Stimulated activated naive CD4-positive, alpha-beta T cell treated with Interleukin-2 at 50 U/mL for 16 hours (primary cell): ENCODE results near the gene NUP160.
"Not testable (repeated sequence)": the region's sequence is repeated elsewhere in the genome, so short reads cannot be mapped to it uniquely, and the experiment has no call there.

Source experiments
- DNase-seq: peaks from one replicate; lab custom pipeline; 2025; lab: John Stamatoyannopoulos, UW

Gene NUP160

DNA sequence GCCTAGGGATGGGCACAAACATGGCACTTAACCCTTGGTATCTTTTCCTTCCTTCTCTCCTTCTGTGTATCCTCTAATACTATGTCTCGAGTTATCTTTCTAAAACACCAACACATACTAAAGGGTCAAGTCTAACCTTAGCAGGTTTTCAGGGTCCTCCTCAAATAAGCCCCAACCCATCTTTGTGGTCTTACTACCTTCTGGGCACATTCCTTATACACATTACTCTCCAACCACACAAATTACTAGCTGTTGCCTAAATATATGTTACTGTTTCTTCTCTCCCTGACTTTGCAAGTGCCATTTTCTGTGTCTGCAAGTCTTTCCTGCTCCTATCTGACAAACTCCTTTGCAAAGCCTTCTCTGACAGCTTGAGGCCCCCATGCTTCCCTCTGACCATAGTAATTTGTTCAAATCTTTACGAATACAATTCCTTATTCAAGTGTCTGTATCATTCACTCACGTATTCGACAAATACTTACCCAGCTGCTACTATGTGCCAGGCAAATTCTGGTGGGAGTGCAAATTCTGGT is 15.8 kb upstream of the NUP160 start:
- DNase-seq, result no peak

DNA sequence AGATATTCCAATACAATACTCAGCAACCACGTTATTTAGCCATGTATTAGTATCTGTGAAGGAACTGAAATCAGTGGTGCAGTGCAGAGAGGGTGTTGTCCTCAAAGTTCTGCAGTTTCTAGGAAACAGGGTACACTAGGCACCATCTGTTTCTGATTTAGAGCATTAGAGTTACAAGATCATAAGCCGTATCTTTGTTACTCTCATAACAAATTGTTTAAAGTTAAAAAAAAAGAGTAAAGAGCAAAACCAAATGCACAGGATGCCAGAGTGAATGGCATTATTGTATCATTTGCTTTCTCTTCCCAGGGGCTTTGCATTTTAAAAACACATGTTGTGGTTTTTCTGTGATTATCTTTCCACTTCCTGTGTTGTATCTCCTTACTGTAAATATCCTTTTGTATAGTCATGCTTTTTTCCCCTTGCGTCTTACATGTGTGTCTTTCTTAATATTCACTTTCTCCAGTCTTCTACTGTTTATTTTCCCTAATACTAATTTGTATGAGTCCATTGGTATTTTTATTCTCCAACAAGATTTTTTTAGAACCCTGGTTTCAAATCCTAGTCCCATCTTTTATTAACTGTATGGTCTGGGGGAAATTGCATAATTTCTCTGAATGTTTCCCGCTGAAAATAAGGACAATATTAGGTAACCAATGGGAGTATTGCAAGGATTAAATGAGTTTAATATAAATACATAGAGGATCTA is 15.2 kb upstream of the NUP160 start:
- no peak for DNase-seq

DNA sequence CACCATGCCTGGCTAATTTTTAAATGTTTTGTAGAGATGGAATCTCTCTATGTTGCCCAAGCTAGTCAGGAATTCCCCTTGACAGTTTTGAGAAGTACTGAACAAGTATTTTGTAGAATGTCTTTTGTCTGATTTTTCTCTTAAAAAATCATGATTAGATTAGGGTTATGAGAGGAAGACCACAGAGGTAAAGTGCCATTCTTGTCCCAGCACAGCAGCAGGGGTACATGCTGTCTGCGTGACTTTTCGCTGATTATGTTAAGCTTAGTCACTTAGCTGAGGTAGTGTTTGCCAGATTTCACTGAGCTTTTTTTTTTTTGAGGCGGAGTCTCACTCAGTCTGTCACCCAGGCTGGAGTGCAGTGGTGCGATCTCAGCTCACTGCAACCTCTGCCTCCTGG is 13.6 kb upstream of the NUP160 start:
- DNase-seq, result no peak

DNA sequence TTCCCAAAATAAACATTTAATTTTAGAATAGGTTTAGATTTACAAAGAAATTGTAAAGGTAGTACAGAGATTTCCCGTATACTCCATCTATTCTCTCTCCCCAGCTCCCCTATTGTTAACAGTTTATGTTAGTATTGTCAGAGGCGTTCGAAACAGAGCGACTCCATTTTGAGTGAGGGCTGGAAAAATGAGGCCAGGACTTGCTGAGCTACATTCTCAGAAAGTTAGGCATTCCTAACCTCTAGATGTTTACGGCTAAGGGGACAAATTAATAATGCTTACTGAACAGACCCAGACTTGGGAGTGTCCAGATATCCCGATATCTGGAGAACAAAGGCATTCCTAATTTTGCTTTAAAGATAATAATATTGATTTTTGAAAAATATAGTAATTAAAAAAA is 12.4 kb upstream of the NUP160 start:
- DNase-seq, result no peak

DNA sequence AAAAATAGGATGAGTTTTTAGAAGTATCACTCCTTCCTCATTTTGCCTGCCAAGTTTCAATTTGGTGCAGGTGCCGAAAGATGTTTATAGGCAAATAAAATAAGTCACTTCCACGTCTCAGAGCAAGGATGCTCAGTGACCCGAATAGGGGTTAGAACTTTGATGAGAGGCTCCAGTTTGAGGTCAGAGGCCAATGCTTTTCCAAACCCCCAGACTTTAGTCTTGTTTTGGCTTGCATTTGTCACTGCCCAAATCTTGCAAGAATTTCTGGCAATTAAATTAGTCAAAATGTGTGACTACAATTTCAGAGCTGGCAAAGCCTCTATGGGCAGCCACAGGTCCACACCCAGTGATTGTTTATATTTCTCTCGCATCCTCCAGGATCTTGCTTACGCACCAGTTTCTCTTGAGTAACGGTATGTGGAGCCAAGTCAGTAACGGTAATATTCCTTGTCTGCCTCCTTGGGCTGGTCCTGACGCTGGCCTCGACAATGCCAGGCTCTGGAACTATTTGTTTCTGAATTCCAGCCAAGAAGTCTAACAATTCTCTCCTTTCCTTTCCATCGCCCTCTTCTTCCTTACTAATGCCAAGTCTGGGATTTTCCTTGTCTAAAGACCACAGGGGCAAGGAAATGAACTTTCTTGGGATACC is 9.9 kb upstream of the NUP160 start:
- DNase-seq, result no peak

DNA sequence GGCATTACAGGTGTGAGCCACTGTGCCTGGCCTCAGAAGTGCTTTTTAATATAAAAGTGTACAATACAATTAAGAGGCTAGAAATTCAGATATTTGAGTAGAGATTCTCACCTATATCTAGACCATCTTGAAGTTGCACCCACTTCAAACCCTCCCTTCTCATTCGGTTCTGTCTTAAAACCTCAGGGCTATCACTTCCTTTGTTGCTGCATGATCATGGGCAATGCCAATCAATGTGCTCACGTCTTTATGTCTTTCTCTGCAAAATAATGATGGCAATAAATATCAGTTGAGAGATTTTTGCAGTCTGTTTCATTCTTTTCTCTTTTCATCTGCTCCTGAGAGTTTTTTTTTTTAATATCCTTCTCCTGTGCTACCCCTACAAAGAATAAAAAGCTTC is 9.3 kb upstream of the NUP160 start:
- DNase-seq, result no peak

DNA sequence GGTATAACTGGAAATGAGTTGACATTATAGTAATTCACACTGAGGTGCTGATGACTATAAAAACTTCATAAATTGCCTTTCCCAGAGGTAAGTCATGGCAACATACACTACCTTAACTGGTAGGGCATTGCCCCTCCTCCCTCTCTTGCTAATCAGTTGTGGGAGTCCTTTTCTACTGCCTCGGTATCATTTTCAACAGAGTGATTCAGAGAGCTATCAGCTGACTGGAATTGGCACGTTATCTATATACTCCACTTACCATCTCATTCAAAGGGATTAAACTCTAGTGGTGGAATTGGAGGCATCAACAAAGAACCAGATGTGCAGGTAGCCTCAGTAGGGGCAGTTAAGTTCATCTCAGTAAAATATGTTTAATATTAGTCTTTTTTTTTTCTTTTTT is 8.0 kb upstream of the NUP160 start:
- DNase-seq, result no peak

DNA sequence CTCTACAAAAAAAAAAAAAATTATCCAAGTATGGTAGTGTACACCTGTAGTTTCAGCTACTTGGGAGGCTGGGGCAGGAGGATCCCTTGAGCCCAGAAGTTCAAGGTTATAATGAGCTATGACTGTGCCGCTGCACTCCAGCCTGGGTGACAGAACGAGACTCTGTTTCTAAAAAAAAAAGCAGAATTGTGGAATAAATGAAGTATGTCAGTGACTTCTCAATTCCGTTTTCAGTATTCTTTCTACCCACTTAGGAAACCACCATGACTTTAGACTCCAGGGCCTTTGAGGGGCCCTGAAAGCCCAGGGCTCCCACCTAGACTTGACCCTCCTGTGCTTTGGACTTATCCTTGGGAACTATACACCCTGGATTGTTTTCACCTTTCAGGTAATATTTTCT is 6.5 kb upstream of the NUP160 start:
- no peak for DNase-seq

DNA sequence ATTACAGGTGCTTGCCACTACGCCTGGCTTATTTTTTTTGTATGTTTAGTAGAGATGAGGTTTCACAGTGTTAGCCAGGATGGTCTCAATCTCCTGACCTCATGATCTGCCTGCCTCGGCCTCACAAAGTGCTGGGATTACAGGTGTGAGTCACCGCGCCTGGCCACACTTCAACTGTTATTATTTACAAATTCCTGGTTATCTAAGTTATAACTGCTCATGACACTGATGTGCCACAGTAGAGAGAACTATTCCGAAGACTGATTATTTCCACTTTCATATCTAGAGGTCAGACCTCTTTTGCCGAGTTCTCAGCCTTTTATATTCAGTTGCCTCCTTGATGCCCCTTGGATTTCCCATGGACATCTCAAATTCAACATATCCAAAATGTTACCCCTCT is 3.9 kb upstream of the NUP160 start:
- DNase-seq, result no peak

DNA sequence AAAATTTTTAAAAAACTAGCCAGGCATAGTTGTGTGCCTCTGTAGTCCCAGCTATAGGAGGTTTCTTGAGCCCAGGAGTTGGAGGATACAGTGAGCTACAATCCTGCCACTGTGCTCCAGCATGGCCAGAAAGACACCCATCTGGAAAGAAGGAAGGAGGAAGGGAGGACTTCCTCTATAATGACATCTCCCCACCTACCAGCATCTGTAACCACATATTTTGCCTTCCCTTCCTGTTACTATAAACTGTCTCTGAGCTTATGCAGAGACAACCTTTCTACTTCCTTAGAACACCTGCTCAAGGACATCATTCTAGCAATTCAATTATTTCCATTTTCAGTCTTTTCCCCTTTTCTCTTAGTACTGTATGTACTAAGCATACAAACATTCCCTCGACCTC is 2.2 kb upstream of the NUP160 start:
- DNase-seq, result no peak

DNA sequence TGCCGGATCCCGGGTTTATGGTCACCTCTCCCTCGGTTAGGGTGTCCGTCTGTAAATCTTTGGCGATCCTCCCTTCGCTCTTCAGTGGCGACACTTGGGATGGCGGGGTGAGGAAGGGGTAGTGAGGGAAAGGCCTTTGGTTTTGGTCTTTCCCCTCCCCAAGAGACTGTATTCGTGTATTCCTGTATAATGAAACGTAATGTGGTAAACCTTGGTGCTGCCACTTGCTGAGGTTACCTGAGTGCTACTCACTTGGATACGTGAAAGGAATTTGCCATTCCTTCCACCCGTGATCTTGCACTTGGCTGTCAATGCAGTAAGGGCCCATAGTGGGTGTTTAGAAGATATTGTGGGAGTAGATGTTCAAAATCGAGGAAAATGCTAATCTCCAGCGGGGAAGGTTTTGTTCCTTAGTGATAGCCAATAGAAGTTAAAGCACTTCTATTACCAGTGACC is 578 bp upstream of the NUP160 start:
- no peak for DNase-seq

DNA sequence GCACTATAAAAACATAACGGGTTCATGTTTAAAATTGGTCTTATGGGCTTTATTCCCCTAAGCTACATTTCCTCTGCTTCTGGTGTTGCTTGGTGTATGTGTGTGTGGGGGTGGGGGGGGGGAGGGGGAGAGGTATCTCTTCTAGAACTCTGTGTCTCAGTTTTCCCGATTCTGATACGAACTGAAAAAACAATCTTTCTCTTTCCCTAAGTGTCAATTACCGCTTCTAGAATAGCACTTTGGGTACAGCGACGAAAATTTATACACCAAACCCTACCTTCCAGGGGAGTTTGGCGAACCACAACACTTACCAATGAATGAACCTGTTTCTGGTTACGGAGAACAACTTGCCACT is 636 bp downstream of the NUP160 start:
- DNase-seq, result no peak

DNA sequence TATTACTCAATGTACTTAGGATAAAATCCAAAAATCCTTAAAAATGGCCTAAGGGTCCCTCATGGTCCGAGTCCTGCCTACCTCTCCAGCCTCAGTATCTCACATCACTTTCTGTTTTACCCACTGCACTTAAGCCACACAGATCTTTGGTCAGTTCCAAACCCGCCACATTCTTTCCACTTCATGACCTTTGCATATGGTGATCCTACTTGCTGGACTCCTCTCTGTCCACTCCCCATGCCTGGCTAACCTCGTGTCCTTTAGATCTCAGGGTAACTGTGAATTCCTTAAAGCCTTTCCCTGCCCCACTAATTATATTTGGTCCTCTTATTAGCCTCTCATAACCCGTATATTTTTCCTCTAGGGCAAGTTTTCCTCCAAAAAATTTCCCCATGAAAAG is 1.2 kb downstream of the NUP160 start:
- no peak for DNase-seq

DNA sequence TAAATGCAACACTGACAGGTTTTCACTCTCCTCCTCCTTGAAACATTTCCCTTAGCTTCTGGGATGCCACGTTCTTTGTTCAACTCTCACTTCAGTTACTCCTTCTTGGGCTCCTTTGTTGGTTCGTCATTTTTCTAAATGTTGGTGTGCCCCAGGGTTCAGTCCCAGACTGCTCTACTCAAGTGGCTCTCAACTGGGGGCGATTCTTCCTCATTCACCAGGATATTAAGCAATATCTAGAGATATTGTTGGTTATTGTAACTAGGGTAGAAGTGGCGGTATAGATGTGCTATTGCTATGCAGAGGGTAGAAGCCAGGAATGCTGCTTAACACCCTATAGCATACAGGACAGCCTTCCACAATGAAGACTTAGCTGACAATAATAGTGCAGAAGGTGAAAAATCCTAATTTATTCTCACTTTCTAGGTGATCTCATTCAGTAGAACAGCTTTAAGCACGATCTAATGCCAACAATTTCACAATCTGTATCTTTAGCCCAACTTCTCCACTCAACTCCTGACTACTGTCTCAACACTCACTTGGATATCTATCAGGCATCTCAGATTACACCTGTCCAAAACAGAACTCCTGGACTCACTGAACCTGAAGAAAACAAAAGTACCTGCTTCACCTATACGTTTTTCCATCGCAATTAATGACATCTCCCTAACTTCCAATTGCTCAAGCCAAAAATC is 4.6 kb downstream of the NUP160 start:
- no peak for DNase-seq

DNA sequence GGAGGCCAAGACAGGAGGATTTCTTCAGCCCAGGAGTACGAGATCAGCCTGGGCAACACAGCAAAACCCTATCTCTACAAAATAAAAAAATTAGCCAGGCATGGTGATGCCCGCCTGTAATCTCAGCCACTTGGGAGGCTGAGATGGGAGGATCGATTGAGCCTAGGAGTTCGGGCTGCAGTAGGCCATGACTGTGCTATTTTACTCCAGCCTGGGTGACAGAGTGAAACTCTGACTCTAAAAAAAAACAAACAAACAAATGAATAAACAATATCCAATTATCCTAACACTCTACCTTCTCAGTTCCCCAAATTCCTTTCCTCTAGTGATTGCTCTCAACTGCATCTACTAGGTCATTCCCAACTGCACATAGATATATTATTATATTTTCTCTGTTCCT is 5.4 kb downstream of the NUP160 start:
- no peak for DNase-seq

DNA sequence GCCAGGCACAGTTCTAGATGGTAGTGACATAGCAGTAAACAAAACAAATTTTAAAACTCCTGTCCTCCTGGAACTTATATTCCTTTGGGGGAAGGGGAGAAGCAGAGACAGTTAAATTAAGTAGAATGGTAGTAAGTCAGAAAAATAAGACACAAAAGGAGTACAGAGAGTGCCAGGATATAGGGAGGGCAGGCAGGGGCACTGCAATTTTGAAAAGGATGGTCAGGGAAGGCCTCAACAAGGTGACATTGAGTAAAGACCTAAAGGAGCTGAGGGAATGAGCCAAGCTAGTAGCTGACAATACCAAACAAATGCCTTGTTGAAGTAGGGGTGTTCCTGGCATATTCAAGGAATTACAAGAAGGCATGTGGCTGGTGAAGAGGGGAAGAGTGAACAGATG is 10.2 kb downstream of the NUP160 start:
- DNase-seq, result no peak

DNA sequence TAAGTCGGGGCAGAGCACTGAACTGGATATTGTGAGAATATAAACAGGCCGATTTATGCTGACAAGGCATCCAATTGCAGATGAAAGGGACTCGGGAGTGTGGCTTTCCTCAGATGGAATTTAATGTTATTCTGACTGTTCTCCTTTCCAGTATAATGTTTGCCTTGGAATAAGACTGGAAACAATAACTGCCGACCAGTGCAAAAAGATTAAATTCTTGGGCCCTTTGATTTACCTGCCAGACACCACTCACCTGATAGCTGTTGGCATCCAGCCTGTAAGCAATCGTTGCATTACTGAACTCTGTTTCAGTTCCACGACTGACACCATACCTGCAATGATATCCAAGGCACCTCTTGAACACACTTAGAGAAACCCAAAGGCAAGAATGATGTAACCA is 10.9 kb downstream of the NUP160 start:
- no peak for DNase-seq

DNA sequence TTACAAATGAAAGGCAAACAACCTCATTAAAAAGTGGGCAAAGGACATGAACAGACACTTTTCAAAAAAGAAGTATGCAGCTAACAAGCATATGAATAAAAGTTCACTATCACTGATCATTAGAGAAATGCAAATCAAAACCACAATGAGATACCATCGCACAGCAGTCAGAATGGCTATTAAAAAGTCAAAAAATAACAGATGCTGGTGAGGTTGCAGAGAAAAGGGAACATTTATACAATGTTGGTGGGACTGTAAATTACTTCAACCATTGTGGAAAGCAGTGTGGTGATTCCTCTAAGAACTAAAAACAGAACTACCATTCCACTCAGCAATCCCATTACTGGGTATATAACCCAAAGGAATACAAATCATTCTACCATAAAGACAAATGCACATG is 18.1 kb downstream of the NUP160 start:
- DNase-seq, result not testable (repeated sequence)

DNA sequence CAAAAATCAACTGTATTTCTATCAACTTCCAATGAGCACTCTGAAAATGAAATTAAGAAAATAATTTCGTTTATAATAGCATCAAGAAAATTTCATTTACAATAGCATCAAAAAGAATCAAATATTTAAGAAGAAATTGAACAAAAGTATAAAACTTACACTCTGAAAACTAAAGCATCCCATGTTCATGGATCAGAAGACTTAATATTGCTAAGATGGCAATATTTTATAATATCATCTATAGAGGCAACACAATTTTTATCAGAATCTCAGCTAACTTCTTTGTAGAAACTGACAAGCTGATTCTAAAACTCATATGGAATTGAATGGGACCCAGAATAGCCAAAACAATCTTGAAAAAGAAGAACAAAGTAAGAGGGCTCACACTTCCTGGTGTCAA is 19.9 kb downstream of the NUP160 start:
- no peak for DNase-seq

DNA sequence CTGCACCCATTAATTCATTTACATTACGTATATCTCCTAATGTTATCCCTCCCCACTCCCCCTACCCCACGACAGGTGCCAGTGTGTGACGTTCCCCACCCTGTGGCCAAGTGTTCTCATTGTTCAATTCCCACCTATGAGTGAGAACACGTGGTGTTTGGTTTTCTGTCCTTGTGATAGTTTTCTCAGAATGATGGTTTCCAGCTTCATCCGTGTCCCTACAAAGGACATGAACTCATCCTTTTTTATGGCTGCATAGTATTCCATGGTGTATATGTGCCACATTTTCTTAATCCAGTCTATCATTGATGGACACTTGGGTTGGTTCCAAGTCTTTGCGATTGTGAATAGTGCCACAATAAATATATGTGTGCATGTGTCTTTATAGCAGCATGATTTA is 25.5 kb downstream of the NUP160 start:
- DNase-seq, result not testable (repeated sequence)

DNA sequence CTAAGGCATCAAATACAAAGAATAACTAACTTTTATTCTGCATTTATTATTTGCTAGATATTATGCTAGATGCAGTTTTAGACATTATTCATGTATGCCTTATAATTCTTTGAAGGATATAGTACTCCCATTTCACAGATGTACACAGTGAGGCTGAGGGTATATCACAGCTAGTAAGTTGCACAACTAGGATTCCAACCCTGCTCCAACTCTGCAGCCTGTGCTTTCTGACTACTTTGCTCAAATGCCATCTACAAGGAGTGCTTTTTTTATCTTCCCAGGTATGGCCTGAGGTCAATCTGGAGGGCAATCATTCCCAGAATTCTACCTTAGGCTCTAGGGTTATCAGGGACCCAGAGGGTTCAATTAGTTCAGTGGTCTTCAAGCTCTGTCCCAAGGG is 28.4 kb downstream of the NUP160 start:
- no peak for DNase-seq

DNA sequence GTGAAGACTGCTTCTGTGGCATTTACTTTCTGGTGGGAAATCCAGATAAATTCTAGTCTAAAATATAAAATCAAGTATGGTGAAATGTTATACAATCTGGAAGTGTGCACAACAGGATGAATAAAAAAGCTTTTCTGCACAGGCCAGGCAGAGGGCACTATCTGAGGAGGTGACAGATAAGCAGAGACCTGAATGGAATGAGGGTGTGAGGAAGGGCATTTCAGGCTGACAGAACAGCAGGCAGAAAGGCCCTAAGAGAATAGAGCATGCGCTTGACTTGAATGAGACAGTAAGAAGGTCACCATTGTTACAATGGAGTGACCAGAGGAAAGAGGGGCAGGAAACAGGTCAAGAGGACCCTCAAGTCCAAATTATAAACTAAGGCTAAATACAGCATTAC is 47.4 kb downstream of the NUP160 start:
- DNase-seq, result no peak

DNA sequence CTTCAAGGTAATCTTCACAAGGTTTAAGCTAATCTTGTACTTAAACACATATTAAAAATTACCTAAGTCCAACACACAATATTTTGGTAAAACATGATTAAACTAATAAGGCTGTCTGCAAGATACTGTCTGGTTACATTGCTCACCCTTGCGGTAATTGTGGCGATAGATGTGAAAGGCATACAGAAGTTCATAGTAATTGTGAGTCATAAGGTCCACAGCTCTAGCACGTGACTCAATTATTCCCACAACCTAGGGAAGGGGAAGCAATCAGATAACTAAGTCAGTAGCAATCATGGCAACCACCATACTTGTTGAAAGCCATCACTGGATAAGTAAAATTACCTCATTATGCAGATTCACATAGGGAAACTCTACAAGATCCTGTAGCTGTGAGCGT is 50.5 kb downstream of the NUP160 start:
- peak; percentile 44 for DNase-seq
